GM18526 (cell line): Measurements from ENCODE around the gene SAG.

ENCODE experiments used
- POLR2A ChIP-seq: IDR thresholded peaks from 3 replicates; pipeline ENCODE4 v1.6.1; 2011; ENCODE audit not compliant: insufficient read length; ENCODE audit errors: extremely low read depth

Gene SAG

DNA sequence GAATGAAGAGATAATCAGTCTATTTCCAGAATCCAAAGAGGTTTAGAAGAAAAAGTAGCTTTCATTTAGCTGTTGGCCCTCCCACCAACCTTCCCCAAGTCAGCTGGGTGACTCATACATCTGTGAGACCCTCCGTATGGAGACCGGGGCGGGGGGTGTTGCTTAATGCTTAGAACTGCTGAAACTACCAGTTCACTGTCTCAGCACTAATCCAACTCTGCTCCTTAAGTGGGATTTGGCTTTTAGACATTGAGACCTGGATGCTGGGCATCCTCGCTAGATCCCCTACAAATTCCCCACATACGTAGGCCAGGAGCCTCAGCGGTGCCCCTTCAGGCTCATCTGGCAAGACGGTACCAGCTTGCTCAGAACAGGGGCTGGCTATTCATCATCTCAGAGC, at the start of gene SAG:
Gene SAG, plus strand, starts transcription at position 252 of the 400 bp plus-strand sequence. CDS start 1,374 bp downstream, outside the sequence.
- no peak for TF ChIP-seq POLR2A

DNA sequence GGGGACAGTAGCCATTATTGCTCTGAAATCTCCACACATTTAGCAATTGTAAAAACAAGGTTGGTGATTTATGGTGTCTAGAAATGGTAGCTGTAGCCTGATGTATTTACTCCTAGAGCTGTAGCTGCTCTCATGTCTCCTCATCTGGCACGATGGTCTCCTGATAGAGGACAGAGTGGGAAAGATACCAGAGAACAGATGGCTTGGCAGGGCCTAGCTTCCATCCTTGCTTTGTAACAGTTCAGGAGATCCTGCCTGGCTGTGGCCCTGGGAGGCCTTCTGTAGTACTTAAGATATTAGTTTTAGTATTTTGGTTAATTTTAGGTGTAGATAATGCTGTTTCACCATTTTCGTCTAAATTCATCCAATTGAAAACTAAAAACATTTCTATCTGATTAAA, 49.4 kb upstream of the SAG start:
- no peak for TF ChIP-seq POLR2A

DNA sequence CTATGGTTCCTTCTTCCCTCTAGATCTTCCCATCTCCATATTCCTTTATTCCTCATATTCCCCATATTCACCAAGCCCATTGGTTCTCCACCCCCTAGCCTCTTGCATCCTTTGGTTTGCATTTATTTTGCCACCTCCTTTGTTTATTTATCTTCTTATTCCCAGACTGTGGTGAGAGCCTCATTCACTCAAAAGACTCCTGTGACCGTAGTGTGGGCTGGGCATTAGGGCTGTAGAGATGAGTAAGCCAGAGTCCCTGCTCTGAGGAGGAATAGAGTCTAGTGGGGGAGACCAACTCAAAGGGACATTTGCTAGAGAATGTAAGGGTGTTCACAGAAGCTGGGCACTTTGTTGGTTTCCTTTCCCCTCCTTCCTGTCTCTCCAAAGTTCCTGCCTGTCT, 47.9 kb upstream of the SAG start:
- no peak for TF ChIP-seq POLR2A

DNA sequence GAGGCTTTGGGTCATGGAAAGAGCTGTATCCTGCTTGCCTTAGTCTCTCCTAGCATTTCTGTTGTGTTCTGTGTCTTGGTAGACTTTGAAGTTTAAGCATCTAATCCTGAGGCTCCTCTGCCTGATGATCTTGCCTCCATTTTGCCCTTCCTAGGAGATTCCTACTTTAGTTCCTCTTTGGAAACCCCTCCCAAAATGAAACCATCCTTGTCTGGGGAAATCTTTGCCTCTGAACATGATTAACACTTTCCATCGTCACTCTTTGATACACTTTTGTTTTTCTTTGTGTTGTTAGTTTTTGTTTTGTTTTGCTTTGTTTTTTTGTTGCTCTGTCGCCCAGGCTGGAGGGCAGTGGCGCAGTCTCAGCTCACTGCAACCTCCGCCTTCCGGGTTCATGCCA, 47.0 kb upstream of the SAG start:
- TF ChIP-seq POLR2A = no peak

DNA sequence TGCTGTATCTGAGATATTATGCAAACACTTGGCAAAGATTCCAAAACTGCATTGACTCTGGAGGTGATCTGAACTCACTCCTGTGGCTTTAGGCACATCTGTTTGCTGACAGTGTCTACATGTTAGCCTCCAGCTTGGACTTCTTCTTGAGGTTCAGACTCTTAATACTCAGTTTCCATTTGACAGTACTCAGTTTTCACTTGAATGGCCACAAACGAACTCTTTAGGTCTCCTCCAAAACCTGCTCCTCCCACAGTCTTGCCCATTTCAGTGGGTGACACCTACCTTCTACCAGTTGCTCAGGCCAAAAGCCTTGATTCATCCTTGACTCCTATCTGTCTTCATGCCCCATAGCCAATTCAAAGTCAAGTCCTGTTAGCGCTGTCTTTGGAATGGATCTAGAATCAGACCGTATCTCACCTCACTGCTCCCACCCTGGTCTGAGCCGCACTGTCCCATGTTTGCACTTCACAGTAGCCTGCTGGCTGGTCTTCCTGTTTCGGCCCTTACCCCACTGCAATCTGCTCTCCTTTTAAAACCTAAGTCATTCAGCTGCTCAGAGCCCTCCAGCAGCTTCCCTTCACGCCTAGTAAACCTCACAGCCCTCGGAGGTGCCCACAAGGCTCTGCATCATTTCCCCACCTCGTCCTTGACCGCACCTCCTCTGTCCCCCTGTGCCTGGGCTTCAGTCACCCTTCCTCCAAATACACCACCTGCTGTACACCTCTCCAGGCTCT, 45.6 kb upstream of the SAG start:
- TF ChIP-seq POLR2A = no peak

DNA sequence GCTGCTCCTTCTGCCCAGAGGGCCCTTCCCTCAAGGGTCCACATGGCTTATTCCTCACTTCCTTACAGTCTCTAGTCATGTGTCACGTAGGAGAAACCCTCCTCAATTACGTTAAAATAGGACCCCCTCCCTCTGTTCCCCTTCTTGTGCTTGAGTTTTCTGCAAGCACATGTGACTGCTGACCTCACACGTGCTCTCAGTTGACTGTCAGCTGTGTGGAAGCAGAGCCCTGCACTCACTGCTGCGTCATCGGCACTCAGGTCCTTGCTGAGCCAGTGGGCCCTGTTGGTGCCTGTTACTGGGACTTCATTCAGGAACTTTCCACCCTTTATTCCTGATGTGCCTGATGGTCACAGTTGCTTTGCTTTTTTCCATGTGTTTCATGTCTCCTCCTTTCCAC, 45.1 kb upstream of the SAG start:
- no peak for TF ChIP-seq POLR2A

DNA sequence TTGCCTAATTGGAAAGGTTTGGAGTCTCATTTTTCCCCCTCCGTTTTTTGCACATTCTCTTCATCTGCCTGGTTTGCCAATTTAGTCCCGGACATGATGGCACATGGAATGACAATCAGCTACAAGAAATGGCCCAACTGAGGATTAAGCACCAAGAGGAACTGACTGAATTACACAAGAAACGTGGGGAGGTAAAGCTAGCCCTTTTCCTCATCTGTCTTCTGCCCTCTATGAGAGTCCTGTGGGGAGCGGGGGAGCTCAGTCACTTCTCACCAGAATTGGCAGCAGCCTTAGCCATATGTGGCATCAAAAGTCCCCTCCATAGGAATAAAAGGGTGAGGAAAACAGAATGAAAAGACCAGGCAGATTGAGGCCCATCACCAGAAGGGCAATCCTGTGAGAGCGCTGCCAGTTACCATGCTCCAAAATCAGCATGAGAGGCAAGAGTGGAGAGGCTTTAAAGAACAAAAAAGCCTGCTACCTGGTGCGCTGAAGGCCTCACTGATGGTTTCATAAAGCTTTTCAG, 44.5 kb upstream of the SAG start:
- TF ChIP-seq POLR2A = no peak

DNA sequence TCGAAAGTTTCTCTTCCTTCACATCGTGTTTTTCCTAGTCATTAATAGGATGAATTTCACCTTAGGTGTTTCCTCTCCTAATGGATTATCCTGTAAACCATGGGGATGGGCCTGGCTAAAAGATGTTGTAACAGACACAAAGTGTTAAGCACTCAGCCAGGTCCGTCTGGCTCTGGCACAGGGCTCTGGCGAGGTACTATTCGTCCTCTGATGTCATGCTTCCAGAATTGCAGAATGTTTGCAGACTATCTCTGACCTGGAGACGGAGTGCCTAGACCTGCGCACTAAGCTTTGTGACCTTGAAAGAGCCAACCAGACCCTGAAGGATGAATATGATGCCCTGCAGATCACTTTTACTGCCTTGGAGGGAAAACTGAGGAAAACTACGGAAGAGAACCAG, 42.9 kb upstream of the SAG start:
- no peak for TF ChIP-seq POLR2A

DNA sequence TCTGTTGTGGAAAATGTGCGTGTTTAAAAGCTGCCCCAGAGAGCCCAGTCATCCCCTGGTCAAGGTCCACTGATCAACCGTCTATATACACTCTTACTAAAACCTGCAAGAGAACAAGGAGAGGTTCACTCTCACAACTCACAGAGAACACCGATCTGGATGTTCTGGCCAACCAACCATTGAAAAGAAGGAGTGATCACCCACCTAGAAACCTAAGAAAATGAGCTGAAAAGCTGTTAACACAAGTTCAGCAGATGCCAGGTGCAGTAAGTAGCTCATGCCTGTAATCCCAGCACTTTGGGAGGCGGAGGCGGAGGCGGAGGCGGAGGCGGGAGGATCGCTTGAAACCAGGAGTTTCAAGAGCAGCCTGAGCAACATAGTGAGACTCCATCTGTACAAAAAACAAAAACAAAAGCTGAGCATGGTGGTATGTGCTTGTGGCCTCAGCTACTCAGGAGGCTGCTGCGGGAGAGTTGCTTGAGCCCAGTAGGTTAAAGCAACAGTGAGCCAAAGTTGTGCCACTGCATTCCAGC, 41.7 kb upstream of the SAG start:
- TF ChIP-seq POLR2A = no peak

DNA sequence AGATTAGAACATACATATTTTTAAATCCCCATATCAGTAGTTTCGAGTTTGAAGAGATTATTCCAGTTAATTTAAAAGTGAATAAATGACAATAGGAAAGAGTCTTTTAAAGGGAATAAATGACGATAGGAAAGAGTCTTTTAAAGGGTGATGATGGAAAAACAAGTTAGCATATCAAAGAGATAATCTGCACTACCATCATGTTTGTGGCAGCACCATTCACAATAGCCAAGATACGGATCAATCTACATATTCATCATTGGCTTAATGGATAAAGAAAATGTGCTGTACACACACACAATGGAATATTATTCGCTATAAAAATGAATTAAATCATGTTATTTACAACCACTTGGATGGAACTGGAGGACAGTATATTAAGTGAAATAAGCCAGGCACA, 41.1 kb upstream of the SAG start:
- TF ChIP-seq POLR2A = no peak

DNA sequence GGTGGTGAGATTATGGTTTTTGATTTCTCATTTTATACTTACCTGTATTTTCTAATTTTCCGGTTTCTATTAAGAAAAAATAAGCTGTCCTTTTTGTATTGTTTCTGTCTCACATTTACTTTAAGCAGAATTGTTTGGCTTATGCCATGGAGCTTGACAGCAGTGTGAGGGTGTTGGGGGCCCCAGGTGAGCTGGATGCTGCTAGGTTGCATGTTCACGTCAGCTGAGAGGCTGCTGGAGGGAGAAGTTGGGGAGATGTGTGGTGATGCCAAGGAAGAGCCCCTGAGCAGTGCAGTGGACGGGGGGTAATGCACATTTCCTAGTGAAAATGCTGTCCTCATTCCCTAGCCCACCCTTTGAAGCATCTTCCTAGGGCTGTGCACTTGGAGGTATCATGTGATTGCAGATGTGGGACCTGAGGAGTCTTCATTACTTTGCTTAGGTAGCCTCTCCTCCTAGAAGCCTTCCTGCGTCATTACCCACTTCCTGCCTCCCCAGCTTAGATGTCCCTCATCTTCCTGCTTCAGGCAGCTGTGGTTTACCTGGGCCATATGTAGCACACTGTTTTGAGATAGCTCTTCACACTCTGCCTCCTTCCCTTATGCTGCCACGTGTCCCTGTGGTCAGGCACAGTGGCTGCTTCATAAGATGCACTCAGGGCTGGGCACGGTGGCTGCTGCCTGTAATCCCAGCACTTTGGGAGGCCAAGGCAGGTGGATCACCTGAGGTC, 39.9 kb upstream of the SAG start:
- no peak for TF ChIP-seq POLR2A

DNA sequence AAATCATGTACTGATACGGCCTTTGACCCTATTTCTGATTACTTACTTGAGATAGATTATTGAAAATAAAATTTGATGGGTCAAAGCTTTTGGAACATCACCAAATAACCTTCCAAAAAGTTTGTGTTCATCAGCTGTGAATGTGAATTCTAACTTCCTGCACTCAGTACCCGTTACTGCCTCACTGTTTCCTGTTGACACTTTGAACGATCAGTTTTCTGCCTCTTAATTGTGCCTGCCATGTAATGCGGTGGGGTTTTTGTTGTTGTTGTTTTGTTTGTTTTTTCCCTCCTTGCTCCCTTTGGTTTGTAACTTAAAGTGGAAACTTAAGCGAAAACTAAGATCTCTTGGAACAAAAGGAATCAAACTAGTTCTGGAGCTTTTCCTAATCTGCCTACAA, 37.2 kb upstream of the SAG start:
- TF ChIP-seq POLR2A = no peak

DNA sequence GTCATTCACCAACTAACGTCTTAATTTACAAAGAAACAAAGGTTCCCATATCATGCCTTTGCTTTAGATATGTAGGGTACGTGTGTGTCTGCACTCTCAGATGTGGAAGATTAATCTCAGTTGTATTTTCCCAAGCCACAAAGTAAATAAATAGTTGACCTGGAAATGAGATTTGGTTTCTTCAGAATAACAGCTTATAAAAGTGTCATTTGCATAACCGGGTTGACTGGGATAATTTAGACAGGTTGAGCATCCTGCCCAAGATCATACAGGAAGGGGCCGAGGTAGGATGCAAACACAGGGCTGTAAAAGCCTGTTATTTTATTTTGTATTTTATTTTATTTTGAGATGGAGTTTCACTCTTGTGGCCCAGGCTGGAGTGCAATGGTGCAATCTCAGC, 36.7 kb upstream of the SAG start:
- no peak for TF ChIP-seq POLR2A

DNA sequence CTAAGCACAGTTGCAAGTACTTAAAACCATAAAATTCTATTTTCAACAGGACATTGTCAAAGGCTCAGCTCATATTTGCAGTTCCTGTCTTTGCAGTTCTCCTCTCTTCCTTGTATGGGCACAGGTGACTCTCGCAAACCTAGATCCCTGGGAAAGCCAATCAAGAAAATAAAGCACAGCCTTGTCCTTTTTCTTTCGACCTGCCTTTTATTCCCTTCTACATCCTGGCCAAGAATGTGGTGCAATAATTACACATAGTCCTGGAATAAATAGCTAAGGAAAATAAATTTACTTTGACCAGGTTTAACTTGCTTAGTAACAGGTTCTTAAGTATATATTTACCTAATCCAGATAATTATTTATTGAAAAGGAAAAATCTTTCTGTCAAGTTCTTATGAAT, 35.9 kb upstream of the SAG start:
- no peak for TF ChIP-seq POLR2A

DNA sequence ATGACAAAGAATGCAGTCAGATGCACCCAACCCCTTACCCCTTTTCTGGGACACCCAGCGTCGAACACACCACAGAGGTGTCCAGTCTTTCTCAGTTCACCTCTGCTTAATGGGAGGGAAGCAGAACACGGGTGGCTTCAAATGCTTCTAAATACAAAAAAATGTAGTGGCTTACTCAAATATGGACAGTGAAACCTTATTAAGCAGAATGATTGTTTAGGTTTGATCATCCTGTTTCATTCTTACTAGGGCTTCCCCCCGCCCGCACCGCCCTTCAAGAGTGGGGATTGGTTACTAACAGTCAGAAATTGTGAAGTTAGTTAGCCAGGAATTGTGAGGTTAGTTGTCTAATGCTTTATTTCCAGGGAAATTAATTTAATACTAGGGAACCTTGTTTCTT, 34.5 kb upstream of the SAG start:
- no peak for TF ChIP-seq POLR2A

DNA sequence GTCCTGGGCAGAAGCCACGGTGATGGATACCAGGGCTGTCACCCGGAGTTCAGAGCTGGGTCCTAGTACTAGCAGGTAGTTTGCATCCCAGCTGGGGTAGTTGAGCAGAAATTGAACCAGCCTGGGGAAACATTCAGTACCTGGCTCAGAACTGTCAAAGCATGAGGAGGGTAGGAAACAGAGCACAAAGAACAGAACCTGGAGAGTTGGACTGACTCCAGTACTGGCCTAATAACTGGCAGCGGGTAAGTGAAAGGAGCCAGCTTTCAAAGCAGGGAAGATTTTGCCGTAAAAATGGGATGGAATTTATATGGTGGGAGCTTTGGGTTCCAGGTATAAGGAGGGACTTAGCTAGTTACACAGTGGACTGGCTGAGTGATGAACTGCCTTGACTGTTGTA, 32.4 kb upstream of the SAG start:
- TF ChIP-seq POLR2A = no peak
